HG03460 (cell line): ENCODE results near the gene ABITRAM.

ENCODE experiments used
- ATAC-seq: cut with Tn5 transposase; IDR thresholded peaks from one replicate; pipeline ENCODE4 v1.9.1; 2021; ENCODE audit not compliant: unreplicated experiment

Gene ABITRAM

GRCh38 chr9:108983885-108984284, 49.7 kb downstream of the ABITRAM start:
- no peak for ATAC-seq
